IPS-15b (cell line): ENCODE data around the gene CRACR2A.

Experiments
- H3K27me3 ChIP-seq: one replicate; pipeline ENCODE4 v1.6.1; 2013; ENCODE audit warnings: low read length; ENCODE audit not compliant: control insufficient read depth, insufficient read depth
- H3K36me3 ChIP-seq: one replicate; pipeline ENCODE4 v1.6.1; 2013; ENCODE audit warnings: low read length; ENCODE audit not compliant: control insufficient read depth, insufficient read depth
- H3K4me1 ChIP-seq: one replicate; pipeline ENCODE4 v1.6.1; 2013; ENCODE audit warnings: mild to moderate bottlenecking, low read length; ENCODE audit not compliant: control insufficient read depth, insufficient read depth
- H3K4me3 ChIP-seq: one replicate; pipeline ENCODE4 v1.5.1; 2013; ENCODE audit warnings: low read depth, low read length
- H3K9ac ChIP-seq: one replicate; pipeline ENCODE4 v1.6.1; 2013; ENCODE audit warnings: low read depth, mild to moderate bottlenecking, low read length
- H3K9me3 ChIP-seq: one replicate; pipeline ENCODE4 v1.6.1; 2013; ENCODE audit warnings: mild to moderate bottlenecking, low read length; ENCODE audit not compliant: control insufficient read depth, insufficient read depth

CRACR2A gene

GRCh38 chr12:3750616-3751015, 2.3 kb downstream of the CRACR2A start:
- Histone ChIP-seq H3K9ac (no peak overlapping the region), H3K36me3 (no peaks in the 10 kb centered on the region), H3K4me1 (peaks cover 4% of the 10 kb centered on the region), H3K9me3 (no peaks in the 10 kb centered on the region), H3K27me3 (peaks cover 12% of the 10 kb centered on the region), H3K4me3 (no peak overlapping the region)

GRCh38 chr12:3748620-3749019, 4.3 kb downstream of the CRACR2A start:
- Histone ChIP-seq H3K4me1 (peaks cover 4% of the 10 kb centered on the region), H3K9ac (no peak overlapping the region), H3K36me3 (no peaks in the 10 kb centered on the region), H3K27me3 (peaks cover 12% of the 10 kb centered on the region), H3K4me3 (no peak overlapping the region), H3K9me3 (no peaks in the 10 kb centered on the region)

GRCh38 chr12:3747976-3748619, 4.8 kb downstream of the CRACR2A start:
- Histone ChIP-seq H3K9ac (no peak overlapping the region), H3K36me3 (no peaks in the 10 kb centered on the region), H3K4me3 (no peak overlapping the region), H3K9me3 (no peaks in the 10 kb centered on the region), H3K4me1 (no peaks in the 10 kb centered on the region), H3K27me3 (peaks cover 12% of the 10 kb centered on the region)

GRCh38 chr12:3747543-3747942, 5.4 kb downstream of the CRACR2A start:
- H3K9me3 ChIP-seq, result no peaks in the 10 kb centered on the region
- no peaks in the 10 kb centered on the region for H3K36me3 ChIP-seq
- peaks cover 11% of the 10 kb centered on the region for H3K27me3 ChIP-seq
- no peaks in the 10 kb centered on the region for H3K4me1 ChIP-seq
- no peak overlapping the region for H3K9ac ChIP-seq
- no peak overlapping the region for H3K4me3 ChIP-seq

- H3K4me3 ChIP-seq, result no peak overlapping the region
- H3K36me3 ChIP-seq, result no peaks in the 10 kb centered on the region
- no peaks in the 10 kb centered on the region for H3K4me1 ChIP-seq
Observed at GRCh38 chr12:3746758-3747157, 6.2 kb downstream of the CRACR2A start.

GRCh38 chr12:3745152-3745551, 7.8 kb downstream of the CRACR2A start:
- no peak overlapping the region for H3K4me3 ChIP-seq
- H3K4me1 ChIP-seq, result no peaks in the 10 kb centered on the region
- H3K9ac ChIP-seq, result no peak overlapping the region
- no peaks in the 10 kb centered on the region for H3K9me3 ChIP-seq
- H3K36me3 ChIP-seq, result no peaks in the 10 kb centered on the region
- H3K27me3 ChIP-seq, result no peaks in the 10 kb centered on the region

More at GRCh38 chr12:3746758-3747157, 6.2 kb downstream of the CRACR2A start:
- peaks cover 3% of the 10 kb centered on the region for H3K27me3 ChIP-seq
- no peak overlapping the region for H3K9ac ChIP-seq
- no peaks in the 10 kb centered on the region for H3K9me3 ChIP-seq

- Histone ChIP-seq H3K9ac (no peak overlapping the region), H3K4me3 (no peak overlapping the region), H3K27me3 (no peaks in the 10 kb centered on the region), H3K9me3 (no peaks in the 10 kb centered on the region), H3K4me1 (no peaks in the 10 kb centered on the region), H3K36me3 (no peaks in the 10 kb centered on the region)
Observed at GRCh38 chr12:3744229-3744901, 8.5 kb downstream of the CRACR2A start.

GRCh38 chr12:3743803-3744202, 9.1 kb downstream of the CRACR2A start:
- Histone ChIP-seq H3K27me3 (no peaks in the 10 kb centered on the region), H3K36me3 (no peaks in the 10 kb centered on the region), H3K4me1 (no peaks in the 10 kb centered on the region), H3K9ac (no peak overlapping the region), H3K4me3 (no peak overlapping the region), H3K9me3 (no peaks in the 10 kb centered on the region)

GRCh38 chr12:3741882-3742672, 10.8 kb downstream of the CRACR2A start:
- Histone ChIP-seq H3K4me1 (no peaks in the 10 kb centered on the region), H3K36me3 (no peaks in the 10 kb centered on the region), H3K27me3 (no peaks in the 10 kb centered on the region), H3K9ac (no peak overlapping the region), H3K4me3 (no peak overlapping the region), H3K9me3 (no peaks in the 10 kb centered on the region)

- Histone ChIP-seq H3K4me1 (no peaks in the 10 kb centered on the region), H3K36me3 (no peaks in the 10 kb centered on the region), H3K4me3 (no peak overlapping the region), H3K9ac (no peak overlapping the region), H3K9me3 (no peaks in the 10 kb centered on the region), H3K27me3 (no peaks in the 10 kb centered on the region)
Observed at GRCh38 chr12:3740480-3741231, 12.3 kb downstream of the CRACR2A start.

- Histone ChIP-seq H3K36me3 (no peaks in the 10 kb centered on the region), H3K27me3 (no peaks in the 10 kb centered on the region), H3K9ac (no peak overlapping the region), H3K9me3 (no peaks in the 10 kb centered on the region), H3K4me1 (no peaks in the 10 kb centered on the region), H3K4me3 (no peak overlapping the region)
Observed at GRCh38 chr12:3735432-3735831, 17.5 kb downstream of the CRACR2A start.
